Daoy (cell line): ENCODE data around the gene PSMB10. TPM values are rescaled to one million over a fixed set of nuclear protein-coding genes. Genes with fewer than 3 reads are reported as not detected.
"Not testable (repeated sequence)": the region's sequence is repeated elsewhere in the genome, so short reads cannot be mapped to it uniquely, and the experiment has no call there.

Experiments used
- DNase-seq: peaks from one replicate; pipeline ENCODE4 v3.0.0-alpha.2; 2015; ENCODE audit warnings: low read depth
- total RNA-seq: library from RNA; depleted of rRNA; stranded (reverse); fragments of >200 nt; shearing (Covaris generic); gene quantifications from 2 replicates; pipeline ENCODE4 v1.2.3, GENCODE V29; 2014

PSMB10 gene
- total RNA-seq, 1 experiment from 2014 or later: 58.1 TPM

DNA sequence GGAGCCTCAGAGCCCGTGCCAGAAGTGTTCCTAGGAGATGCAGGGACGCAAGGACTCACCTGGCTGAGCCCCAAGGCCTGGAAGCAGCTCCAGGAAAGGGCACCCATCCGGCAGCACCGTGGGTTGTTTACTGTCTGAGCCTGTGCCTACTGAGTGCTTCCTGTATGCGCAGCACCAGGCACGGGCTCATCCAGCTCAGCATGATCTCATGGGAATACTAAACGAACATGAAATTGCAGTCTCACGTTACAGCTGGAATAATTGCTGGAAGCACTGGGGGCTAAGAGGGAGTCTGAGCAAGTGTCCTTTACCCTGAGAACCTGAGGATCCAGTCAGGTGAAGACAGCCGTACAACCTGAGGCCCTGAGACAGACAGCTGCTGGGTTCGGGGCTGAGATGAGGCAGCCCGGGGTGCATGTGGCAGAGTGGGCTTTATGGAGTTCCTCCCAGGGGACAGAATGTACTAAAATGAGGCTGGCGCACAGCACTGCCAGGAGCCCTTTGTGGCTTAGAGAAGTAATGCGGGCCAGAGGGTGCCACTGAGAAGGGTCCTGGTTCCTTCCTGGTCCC lies 10.4 kb downstream of the PSMB10 start:
- peak; percentile 50 for DNase-seq

DNA sequence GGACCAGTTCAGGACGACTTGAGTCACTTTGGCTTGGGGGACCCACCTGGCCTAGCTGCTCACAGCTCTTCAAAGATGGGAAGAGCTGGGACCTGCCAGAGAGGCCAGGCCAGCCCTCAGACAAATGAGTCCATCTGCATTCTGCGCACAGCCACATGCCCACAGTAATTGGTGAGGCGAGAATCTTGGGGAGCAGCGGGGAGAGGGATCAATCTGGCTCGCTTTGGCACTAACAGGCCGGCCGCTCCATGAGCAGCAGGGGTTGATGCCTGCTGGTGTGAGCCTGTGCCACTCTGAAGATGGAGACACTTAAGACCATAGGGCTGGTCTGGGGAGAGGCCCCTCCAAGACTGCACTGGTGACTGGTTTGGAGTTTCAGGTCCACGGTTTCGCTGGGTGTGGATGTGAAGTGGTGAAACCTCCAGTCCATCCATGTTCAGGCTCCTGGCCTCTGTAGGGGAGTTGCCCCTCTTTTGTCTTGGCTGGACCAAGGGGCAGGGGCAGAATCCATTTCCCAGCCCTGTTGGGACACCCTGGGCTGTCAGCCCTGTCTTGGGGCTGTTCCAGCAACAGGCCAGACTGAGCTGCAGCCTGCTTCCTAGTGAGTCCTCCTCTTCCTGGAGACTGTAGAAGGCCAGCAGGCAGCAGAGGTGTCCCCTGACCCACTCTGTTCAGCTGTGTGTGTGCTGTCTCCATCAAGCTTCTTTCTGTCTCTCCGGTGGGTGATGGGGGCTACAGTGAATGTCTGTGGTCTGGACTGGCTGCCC lies 12.3 kb downstream of the PSMB10 start:
- no peak for DNase-seq

DNA sequence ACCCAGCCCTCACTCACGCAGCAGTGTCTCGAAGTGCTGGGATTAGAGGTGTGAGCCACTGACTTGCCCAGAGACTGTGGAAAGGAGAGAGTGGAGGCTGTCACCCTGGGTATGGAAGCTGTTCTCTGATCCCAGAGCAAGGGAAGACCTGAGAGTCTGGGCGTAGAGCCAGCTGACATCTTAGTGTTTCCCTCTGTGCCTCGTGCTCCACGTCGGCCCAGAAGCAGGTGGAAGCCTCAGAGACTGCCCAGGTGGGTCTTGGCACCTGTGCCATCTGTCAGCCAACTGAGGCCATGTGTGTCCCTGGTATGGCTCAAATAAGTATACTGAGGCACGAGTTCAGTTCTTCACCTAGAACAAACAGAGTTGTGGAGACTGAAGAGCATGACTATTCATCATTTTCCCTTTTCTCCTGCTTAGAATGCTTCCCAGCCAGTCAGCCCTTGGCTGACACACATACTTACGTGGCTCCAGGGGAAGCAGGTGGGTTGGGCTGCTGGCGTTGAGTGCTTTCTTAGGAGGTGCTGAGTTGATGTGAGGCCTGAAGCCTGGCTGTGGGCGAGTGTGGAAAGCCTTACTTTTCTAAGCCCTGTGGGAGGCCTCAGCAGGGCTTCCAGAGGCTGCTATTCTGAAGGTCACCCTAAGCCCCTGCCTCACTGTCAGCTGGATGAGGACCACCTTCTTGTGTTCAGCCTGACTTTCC lies 13.1 kb downstream of the PSMB10 start:
- DNase-seq: no peak

DNA sequence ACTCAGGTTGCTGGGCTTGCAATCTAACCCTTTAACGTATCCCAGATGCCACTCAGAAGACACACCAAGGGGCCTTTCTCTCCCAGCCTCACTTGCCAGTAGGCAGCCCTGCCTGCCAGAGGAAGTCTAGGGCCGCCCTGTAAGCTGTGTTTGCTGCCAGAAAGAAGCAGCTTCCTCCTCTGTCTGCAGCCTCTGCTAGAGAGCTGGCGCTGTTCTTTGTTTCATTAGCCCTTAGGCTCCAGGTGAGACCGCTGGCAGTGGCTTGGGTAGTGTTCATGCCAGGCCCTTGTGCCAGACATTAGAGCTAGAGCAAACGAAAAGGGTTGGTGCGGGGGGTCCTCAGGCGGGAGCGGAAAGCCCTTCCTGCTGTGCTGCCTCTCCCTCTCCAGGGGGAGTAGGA lies 13.9 kb downstream of the PSMB10 start:
- DNase-seq: no peak

DNA sequence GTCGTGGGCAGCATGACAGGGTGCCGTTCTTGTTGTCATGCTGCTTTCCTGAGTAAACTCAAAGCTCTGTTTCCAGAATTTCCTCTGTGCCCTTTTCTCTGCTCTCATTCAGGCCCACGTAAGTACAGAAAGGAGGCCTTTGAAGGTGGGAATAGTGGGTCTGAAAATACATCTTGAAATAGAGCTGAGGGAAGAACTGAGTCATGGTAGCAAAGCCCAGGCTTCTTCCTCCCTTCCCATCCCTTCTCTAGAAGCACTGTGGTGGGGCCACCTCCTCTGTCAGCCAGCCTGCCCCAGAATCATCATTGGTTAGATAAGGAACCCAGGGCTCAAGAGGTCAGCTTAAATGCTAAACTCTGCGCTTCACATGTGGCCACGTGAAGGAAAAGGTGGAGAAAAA lies 14.4 kb downstream of the PSMB10 start:
- no peak for DNase-seq

DNA sequence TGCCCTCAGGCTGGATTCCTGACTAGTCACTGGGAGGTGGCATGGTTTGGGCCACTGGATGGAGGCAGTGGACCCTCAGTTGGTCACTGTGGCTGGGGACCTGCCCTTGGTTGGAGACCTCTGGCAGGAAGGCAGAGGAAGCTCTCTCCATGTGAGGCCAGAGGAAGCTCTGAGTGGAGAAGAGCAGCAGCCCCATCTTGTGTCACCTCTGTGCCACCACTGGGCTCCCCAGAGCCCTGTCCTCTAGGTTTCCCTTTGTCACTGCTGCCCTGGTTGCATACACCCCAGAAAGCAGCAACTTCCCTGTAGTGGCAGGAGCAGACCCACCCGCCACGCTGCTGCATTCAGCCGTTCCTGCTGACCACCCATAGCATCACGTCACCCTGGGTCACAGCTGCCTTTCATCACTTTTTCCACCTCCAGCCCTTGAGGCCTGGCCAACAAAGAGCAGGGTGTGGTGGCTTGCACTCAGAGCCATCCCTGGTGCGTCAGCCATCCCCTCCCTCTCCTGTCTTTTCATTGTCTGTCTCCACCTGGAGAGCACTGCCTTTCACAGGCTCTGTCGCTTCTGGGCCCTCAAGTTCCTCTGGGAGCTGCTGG lies 16.9 kb downstream of the PSMB10 start:
- no peak for DNase-seq

DNA sequence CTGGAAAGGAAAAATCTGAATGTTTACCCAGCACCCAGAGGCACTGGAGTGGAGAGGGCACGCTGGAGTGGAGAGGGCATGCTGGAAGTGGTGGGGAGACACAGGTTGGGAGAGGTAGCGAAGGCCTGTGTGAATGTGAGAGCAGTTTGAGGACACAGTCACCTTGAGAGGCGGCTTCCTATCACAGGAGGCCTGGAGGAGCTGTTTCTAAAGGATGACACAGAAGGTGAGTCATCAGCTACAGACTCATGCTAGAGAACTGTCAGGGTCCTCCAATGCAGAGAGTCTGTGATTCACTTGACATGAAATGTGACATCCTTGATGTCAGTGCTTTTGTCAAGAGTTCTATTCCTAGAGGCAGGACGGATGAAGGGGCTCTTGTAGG lies 18.8 kb downstream of the PSMB10 start:
- peak; percentile 75 for DNase-seq

DNA sequence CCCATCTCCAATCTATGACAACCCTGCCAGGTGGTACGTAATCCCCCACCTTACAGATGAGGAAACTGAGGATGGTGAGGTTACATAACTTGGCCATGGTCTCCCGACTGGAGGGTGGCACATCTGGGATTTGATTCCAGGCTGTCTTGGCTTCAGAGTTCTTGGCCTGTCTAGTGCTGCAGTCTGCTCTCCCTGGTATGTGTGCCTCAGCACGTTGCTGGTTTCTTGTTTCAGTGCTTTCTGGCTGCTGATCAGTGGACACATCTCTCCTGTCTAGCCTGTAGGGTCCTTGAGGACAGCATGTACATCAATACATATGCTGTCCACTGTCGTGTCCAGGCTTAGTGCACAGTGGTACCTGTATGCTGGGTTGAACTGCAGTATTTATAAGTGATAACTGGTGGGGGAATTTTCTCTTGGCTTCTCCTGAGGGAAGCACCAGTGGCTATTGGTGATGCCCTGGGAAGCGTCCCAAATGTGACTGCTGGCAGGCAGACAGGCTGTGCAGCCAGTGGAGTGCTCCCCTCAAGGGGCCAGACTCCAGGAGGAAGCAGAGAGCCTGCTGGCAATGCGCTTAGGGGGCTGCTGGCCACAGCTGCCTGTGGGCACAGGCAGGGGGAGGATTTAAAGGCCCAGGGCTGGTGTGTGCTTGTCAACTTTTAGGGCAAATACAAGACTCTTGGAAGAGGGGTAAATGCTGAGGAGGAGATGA lies 19.4 kb downstream of the PSMB10 start:
- no peak for DNase-seq

DNA sequence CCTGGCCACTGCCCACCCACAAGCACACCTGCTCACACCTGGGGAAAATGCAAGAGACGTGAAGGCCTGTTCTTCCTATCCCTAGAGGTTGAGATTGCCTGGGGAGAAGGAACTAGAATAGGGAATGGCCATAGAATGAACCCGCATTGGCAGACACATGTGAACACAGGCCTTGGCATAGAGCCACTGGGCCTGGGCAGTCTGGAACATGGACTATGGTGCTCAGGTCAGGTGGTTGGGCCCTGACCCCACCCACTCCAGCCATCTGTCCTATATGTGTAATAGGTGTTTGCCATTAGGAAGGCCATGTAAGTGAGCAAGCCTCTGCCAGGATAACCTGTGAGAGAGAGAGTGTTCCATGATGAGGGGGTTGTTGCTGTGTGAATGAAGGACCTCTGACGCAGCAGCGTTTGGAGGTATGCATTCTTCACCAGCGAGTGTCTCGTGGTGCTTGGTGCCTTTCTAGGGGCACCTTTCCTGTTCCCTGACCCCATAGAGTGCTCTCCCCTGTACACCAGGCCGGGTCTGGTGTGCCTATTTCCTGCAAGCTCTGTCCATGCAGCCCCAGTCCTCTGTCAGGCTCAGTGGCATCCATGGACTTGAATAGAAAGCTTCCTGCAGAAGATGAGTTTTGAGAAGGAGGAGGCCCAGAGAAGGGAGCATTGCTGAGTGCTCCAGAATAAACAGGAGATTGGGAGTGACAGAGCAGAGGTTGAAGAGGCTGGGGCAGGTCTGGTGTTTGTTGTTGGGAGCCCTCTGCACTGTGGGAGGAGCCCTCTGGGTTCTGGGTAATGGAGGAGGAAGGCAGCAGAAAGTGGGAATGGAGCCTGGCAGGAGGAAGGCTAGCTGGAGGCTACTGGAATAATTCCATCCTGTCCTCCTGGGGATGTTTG lies 20.6 kb downstream of the PSMB10 start:
- DNase-seq: no peak

DNA sequence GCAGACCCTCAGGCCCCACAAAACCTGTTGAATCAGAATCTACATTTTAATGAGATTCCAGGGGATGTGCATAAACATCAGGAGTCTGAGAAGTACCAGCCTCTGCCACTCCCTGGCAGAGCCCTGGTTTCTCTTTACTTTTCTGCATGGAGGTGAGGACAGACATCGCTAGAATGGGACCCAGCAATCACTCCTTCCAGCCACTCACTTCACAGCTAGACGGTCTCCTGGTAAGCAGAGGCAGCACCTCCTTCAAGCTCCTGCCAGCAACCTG lies 21.2 kb downstream of the PSMB10 start:
- DNase-seq: not testable (repeated sequence)

DNA sequence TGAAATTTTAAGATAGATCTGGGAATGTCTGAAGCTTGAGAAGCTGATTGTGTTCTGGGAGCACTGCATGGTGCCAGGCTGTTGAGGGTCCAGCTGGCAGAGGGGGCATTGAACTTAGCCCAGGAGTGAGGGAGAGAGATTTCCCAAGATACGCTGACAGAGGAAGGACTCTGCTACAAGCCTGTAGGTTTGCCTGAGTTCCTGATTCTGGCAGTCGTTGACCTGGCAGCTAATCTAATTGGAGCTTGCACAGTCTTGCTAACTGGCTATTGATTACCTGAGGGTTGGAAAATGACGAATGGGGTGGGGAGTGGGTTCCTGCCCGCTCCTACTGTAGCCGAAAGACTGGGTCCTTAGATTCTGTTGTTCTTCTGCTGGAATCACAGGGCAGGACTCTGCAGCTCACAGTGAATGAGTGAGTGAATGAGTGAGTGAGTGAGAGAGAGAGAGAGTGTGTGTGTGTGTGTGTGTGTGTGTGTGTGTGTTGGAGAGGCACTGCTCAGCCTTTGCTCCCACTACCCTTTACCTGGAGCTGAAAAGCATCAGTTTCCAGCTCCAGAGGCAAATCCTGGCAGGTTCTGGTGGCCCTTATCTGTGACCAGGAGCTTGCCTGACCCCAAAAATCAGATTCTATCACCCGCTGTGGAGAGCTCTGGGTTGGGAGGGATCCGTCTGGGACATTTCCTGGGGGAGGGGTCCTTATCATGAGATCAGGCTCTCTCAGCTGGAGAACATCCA lies 21.7 kb downstream of the PSMB10 start:
- DNase-seq: no peak

DNA sequence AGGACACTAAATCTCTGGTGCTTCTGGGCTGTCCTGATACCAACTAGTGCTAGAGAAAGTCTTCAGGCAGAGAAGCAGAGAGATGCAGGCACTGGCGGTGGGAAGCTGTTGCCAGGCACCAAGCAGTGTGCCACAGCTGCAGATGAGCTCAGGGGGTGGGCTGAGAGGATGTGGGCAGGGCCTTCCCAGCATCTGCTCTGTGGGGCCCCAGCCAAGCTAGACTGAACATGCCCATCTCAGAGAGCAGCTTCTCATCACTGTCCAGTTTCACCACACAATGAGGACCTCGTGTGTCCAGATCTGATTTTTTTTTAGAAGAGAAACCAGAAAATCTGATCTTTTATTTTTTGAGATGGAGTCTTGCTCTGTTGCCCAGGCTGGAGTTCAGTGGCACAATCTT lies 26.5 kb downstream of the PSMB10 start:
- no peak for DNase-seq

DNA sequence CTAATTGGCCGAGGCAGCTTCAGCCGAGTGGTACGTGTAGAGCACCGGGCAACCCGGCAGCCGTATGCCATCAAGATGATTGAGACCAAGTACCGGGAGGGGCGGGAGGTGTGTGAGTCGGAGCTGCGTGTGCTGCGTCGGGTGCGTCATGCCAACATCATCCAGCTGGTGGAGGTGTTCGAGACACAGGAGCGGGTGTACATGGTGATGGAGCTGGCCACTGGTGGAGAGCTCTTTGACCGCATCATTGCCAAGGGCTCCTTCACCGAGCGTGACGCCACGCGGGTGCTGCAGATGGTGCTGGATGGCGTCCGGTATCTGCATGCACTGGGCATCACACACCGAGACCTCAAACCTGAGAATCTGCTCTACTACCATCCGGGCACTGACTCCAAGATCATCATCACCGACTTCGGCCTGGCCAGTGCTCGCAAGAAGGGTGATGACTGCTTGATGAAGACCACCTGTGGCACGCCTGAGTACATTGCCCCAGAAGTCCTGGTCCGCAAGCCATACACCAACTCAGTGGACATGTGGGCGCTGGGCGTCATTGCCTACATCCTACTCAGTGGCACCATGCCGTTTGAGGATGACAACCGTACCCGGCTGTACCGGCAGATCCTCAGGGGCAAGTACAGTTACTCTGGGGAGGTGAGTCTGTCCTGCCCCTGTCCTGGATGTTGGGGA lies 27.5 kb downstream of the PSMB10 start:
- DNase-seq: no peak

DNA sequence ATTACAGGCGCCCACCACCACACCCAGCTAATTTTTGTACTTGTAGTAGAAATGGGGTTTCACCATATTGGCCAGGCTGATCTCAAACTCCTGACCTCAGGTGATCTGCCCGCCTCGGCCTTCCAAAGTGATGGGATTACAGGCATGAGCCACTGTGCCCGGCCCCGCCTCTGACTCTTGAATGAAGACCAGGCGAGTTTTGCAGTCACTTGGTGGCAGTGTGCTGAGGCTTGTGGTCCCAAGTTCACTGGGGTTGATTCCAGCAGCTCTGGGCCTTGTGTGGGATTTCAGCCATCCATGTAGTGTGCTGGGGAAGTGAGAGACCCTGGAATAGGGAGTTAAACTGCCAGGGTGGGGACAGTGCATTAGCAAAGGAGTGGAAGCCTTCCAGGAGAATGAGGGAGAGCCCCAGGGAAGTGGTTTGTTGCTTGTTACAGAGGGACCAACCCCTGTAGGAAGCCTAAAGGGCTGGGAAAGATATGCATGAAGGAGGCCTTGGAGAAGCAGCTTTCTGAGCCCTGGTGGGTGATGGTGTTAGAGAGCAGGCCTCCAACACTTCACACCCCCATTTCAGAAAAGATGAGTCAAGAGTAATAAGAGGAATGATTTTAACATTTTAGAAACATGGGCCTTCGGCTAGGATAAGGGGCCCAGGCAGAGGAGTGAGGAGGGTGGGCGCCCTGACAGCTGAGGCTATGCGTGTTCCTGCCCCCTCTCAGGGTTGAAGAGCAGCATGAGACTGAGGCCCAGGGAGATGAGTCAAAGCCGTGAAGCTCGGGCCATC lies 29.1 kb downstream of the PSMB10 start:
- no peak for DNase-seq

DNA sequence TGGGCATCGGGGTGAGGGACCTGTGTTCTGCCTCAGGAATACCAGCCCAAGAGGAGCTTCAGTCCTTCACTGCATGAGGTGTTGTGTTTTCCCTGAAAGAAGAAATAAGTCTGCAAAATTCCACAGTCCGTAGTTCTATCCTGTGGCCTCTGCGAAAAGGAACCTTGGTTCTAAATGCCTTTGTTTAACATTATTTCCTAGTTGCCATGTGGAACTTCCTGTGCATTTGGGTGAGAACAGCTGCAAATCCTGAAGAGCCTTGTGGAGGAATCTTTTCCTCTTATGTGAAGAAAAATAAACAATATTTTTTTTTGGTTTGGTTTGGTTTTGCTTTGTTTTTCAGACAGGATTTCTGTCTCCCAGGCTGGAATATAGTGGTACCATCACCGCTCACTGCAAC lies 33.8 kb downstream of the PSMB10 start:
- DNase-seq: no peak

DNA sequence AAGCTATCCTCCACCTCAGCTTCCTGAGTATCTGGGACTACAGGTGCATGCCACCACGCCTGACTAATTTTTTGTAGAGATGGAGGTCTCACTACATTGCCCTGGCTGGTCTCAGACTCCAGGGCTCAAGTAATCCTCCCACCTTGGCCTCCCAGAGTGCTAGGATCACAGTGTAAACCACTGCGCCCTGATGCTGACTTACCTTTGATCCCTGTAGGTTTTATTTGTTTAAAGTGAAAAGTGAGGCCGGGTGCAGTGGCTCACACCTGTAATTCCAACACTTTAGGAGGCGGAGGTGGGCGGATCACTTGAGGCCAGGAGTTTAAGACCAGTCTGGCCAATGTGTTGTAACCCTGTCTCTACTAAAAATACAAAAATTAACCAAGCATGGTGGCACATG lies 34.9 kb downstream of the PSMB10 start:
- no peak for DNase-seq

DNA sequence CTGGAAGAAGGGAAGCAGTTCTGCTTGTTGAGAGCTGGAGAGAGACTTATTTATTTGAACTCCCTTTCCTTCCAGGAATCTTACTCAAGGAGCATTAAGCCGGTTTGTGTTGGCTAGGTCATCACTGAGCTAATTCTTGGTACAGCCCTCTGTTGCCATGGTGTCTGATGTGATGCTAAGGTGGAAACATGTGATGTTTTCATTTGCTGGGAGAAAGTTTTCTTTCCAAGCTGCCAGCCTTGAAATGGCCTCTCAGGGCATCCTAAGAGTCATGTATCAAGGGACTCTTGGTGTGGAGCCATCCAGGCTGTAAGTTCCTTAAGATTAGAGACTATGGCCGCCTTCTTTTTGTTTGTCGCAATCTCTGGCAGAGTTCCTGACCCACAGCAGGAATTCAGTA lies 39.4 kb downstream of the PSMB10 start:
- DNase-seq: no peak

DNA sequence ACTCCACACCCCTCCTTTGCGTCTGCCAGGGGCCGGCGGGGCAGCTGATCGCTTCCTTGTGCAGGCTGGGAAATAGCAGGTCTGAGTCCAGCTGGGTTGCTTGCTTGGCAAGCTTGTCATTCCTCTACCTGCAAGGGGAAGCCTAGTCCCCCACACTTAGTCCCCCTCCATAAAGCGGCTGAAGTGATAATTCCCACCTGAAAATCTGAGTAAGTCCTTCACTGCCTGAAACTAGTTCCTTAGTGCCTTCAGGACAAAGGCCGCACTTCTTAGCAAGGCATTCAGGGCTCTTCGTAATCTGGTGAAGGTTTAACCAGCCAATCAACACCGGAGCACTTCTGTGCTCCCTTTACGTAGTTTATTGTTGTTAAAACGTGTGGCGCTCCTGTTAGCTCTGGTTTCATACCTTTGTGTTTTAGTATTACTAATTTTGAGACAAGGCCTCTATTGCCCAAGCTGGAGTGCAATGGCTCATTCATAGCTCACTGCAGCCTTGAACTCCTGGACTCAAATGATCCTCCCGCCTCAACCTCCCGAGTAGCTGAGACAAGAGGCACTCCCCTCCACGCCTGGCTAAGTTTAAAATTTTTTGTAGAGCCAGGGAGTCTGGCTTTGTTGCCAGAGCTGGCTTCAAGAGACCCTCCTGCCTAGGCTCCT lies 42.8 kb downstream of the PSMB10 start:
- DNase-seq: no peak
